Stimulated activated naive CD8-positive, alpha-beta T cell treated with anti-CD3 and anti-CD28 coated beads, Interleukin-15, amount 100 ng/mL, for 72 hours (primary cell): ENCODE measurements around the gene HIRA.
A peak's percentile ranks its signal among the peaks of the same experiment; 100 is the strongest.
"Not testable (repeated sequence)": the region's sequence is repeated elsewhere in the genome, so short reads cannot be mapped to it uniquely, and the experiment has no call there.

Experiments used
- ATAC-seq: fragments of 150-1000 bp; cut with Tn5 transposase; 2 replicates; pipeline ENCODE4 v1.10.0; 2021; ENCODE audit warnings: mild to moderate bottlenecking, moderate library complexity
- DNase-seq, 2 donors: peaks; one replicate each; pipeline ENCODE4 v3.0.0; 2021 to 2022
- H3K27ac Mint-ChIP-seq, 2 donors: one replicate each; pipeline ENCODE4 v1.8.0; 2022; ENCODE audit warnings: mild to moderate bottlenecking in 2 of 2, mixed read lengths in 2 of 2, moderate library complexity in 2 of 2
- H3K27me3 Mint-ChIP-seq: one replicate; pipeline ENCODE4 v1.8.0; 2022; ENCODE audit warnings: mixed read lengths
- H3K4me1 Mint-ChIP-seq: one replicate; pipeline ENCODE4 v1.8.0; 2022; ENCODE audit warnings: mild to moderate bottlenecking, mixed read lengths
- H3K4me3 Mint-ChIP-seq, 2 donors: one replicate each; pipeline ENCODE4 v1.8.0; 2022; ENCODE audit warnings: mild to moderate bottlenecking in 2 of 2, mixed read lengths in 2 of 2, moderate library complexity in 1 of 2
- H3K9me3 Mint-ChIP-seq, 2 donors: one replicate each; pipeline ENCODE4 v1.8.0; 2022; ENCODE audit warnings: mixed read lengths in 2 of 2

The HIRA gene

DNA sequence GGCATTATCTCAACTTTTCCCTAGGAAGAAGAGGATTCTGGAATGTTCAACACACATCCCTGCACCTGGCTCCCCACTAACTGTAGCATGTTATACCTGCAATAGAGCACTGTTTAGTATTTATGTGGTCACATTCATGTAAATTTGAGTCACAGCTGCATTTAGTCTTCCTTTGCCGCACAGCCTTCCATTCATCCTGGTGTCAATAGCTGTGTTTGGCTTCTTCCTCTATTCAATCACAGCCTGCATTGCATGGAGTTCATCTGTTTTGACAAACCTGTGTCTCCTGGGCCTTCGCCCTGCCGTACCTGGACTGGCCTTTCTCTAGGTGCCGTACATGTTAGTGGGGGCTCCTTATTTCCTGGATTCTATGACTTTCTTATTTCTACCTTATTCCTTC, 20.0 kb upstream of the HIRA start:
- Mint-ChIP-seq H3K4me3 (no peak overlapping the region), H3K27ac (peak overlapping the region in 1 of 2 donors; percentile 22)

GRCh38 chr22:19450363-19451175, 19.0 kb upstream of the HIRA start:
- DNase-seq (no peak), ATAC-seq (no peak)
- Mint-ChIP-seq H3K27me3 (no peaks in the 10 kb centered on the region), H3K27ac (no peak overlapping the region), H3K4me1 (peaks cover 35% of the 10 kb centered on the region), H3K9me3 (no peaks in the 10 kb centered on the region), H3K4me3 (no peak overlapping the region)

More for the DNA sequence above, 20.0 kb upstream of the HIRA start:
- Mint-ChIP-seq H3K4me1 (peaks cover 25% of the 10 kb centered on the region), H3K27me3 (no peaks in the 10 kb centered on the region), H3K9me3 (no peaks in the 10 kb centered on the region)
- no peak for ATAC-seq
- no peak for DNase-seq

DNA sequence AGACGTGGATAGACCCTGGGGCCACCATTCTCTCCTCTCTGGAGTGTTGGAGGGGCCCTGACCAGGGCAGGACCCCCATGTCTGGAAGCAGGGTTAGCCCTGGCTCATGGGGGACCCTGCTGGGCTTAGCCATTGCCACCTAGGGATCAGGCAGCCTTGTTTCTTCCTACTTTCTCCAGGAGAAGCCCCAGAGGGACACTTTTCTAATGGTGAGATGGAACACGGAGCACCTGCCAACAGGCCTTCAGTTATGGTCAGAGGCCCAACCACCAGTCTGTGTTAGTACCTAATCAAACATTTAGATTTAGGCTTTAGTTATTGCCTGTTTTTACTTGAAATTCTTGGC, 17.9 kb upstream of the HIRA start:
- H3K9me3 Mint-ChIP-seq: no peaks in the 10 kb centered on the region
- no peak overlapping the region for H3K27ac Mint-ChIP-seq
- no peak overlapping the region for H3K4me3 Mint-ChIP-seq
- DNase-seq (no peak), ATAC-seq (no peak)
- peaks cover 47% of the 10 kb centered on the region for H3K4me1 Mint-ChIP-seq
- H3K27me3 Mint-ChIP-seq: no peaks in the 10 kb centered on the region

DNA sequence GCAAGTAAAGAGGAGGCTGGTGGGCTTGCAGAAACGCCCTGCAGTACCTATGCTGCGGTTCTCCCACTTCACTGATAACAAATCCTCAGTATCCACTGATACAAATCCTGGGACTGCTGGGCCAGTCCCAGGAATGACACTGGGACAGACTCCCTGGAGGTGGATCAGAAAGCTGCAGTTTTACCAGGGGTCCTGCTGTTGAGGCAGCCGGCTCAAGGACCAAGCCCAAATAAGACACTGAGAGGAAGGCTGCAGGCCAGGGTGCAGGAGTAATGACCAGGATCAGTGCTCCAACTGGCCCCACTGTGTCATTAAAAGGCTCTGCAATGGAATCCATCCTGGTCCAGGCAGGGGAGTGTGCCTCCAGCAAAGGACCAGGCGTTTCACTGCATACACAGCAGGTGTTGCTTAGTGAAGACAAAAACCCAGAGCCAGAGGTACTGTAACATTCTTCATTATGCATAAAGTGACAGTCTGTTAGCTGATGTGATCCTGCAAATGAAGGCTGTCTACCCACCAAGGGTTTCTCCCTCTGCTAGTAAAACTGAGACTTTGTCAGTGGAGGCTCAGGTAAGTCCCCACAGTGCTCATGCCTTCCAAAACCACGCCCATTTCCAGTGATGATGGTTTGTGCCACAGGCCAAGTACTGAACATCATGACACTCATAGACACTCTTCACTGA, 17.3 kb upstream of the HIRA start:
- no peaks in the 10 kb centered on the region for H3K9me3 Mint-ChIP-seq
- peak overlapping the region in 1 of 2 donors; percentile 43 for H3K27ac Mint-ChIP-seq
- peaks cover 52% of the 10 kb centered on the region for H3K4me1 Mint-ChIP-seq
- peak; percentile 86 for ATAC-seq
- DNase-seq: peak; percentile 19 to 80
- peak overlapping the region; percentile 95 to 98 for H3K4me3 Mint-ChIP-seq
- no peaks in the 10 kb centered on the region for H3K27me3 Mint-ChIP-seq

- Mint-ChIP-seq H3K4me1 (peaks cover 60% of the 10 kb centered on the region), H3K27ac (peak overlapping the region; percentile 96 to 97), H3K9me3 (no peaks in the 10 kb centered on the region), H3K4me3 (peak overlapping the region; percentile 95 to 98), H3K27me3 (no peaks in the 10 kb centered on the region)
- peak; percentile 13 for ATAC-seq
- DNase-seq: peak in 1 of 2 donors; percentile 21
Observed at GRCh38 chr22:19448076-19448607, 16.6 kb upstream of the HIRA start.

- peak; percentile 87 to 91 for DNase-seq
- peak within 1 kb of the TSS; percentile 96 to 97 for H3K27ac Mint-ChIP-seq
- peak; percentile 86 for ATAC-seq
- H3K4me1 Mint-ChIP-seq: peaks cover 63% of the 10 kb centered on the region
- no peaks in the 10 kb centered on the region for H3K27me3 Mint-ChIP-seq
- H3K9me3 Mint-ChIP-seq: no peaks in the 10 kb centered on the region
- peak within 1 kb of the TSS; percentile 95 to 98 for H3K4me3 Mint-ChIP-seq
Observed at GRCh38 chr22:19447330-19448075, 16.0 kb upstream of the HIRA start, which contains the start of gene C22orf39. TSS of gene C22orf39 (minus strand) at chr22:19447711. CDS start at chr22:19447688, 23 bp downstream.

GRCh38 chr22:19446603-19447329, 15.2 kb upstream of the HIRA start:
- ATAC-seq (no peak), DNase-seq (no peak)
- Mint-ChIP-seq H3K9me3 (no peaks in the 10 kb centered on the region), H3K4me3 (peak overlapping the region; percentile 95 to 98), H3K27ac (peak overlapping the region; percentile 72 to 95), H3K27me3 (no peaks in the 10 kb centered on the region), H3K4me1 (peaks cover 63% of the 10 kb centered on the region)

DNA sequence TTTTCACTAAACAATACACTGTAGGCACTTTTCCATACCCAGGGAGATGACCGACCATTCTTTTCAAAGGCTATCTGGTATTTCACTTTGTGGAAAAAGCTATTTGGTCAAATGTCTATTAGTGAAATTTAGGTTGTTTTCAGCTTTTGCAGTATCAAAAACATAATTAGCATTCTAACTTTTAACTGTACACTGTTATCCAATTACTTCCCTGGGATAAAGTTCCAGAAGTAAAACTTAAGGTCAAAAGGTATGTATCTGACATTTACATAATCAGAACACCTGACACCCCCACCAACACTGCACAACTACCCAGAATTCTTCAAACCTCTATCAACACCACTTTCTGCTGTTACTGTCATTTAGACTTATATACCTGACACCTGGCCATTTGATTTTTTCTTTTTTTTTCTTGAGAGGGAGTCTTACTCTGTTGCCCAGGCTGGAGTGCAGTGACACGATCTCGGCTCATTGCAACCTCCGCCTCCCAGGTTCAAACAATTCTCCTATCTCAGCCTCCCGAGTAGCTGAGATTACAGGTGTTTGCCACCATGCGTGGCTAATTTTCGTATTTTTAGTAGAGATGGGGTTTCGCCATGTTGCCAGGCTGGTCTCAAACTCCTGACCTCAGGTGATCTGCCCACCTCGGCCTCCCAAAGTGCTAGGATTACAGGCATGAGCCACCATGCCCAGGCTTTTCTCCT, 13.9 kb upstream of the HIRA start:
- H3K4me3 Mint-ChIP-seq: peak overlapping the region in 1 of 2 donors; percentile 17

GRCh38 chr22:19443544-19444211, 12.1 kb upstream of the HIRA start:
- Mint-ChIP-seq H3K27ac (peak overlapping the region in 1 of 2 donors; percentile 59), H3K4me3 (no peak overlapping the region), H3K4me1 (peaks cover 59% of the 10 kb centered on the region), H3K9me3 (no peaks in the 10 kb centered on the region), H3K27me3 (no peaks in the 10 kb centered on the region)
- no peak for DNase-seq
- ATAC-seq: no peak

More for the DNA sequence above, 13.9 kb upstream of the HIRA start:
- H3K27me3 Mint-ChIP-seq, DNase-seq, H3K9me3 Mint-ChIP-seq, ATAC-seq: not testable (repeated sequence)
- H3K27ac Mint-ChIP-seq: peak overlapping the region; percentile 20 to 76
- peaks cover 68% of the 10 kb centered on the region for H3K4me1 Mint-ChIP-seq

DNA sequence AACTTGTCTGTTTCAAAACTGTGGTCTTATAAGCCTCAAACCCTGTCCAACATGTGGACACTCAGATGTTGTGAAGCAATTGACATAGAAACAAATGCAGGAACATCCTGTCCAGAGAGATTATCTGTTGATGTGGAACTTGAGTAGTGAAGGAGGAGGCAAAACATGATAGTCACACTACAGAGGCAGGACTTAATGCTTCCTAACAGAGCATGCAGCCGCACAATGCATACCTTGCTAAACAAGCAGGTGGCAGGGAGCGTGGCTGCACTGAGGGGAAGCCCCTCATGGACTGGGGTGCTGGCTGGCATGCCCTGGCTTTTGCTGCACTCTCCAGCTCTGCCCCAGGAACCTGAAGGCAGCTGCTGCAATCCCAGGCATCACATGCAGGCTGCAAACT, 10.6 kb upstream of the HIRA start:
- Mint-ChIP-seq H3K4me1 (peaks cover 55% of the 10 kb centered on the region), H3K9me3 (no peaks in the 10 kb centered on the region), H3K27me3 (no peaks in the 10 kb centered on the region), H3K4me3 (no peak overlapping the region), H3K27ac (peak overlapping the region in 1 of 2 donors; percentile 59)
- DNase-seq: no peak
- no peak for ATAC-seq

DNA sequence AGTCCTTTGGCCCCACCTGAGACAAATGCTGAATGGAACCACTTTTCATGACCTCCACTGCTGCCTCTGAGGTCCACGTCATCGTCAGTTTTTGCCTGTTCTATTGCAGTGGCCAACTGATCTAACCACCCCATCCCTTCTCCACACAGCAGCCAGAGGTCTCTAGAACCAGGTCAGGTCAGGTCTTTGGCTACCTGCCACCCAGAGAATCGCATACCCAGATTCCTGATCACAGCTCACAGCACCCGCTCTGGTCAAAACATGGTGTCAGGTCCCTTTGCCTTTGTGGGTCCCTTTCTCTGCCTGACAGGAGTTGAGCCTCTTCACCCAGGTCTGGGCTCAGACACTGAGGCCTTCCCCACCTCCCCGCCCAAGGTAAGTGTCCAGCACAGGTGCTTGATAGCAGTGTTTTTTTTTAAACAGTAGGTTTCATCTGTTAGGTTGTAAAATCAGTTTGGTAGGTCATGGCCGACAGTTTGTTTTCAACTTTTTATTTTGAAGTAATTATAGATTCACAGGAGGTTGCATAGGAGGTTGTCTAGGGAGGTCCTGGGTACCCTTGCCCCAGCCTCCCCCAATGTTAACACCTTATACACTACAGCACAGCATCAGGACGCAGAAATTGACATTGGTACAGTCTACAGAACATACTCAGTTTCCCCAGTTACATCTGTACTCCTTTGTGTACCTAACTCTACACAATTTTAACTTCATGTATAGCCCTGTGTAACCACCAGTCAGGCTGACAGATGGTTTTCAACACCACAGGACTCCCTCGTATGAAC, 9.1 kb upstream of the HIRA start:
- Mint-ChIP-seq H3K27me3 (no peaks in the 10 kb centered on the region), H3K4me3 (no peak overlapping the region), H3K4me1 (peaks cover 40% of the 10 kb centered on the region), H3K9me3 (no peaks in the 10 kb centered on the region), H3K27ac (peak overlapping the region in 1 of 2 donors; percentile 66)
- DNase-seq (no peak), ATAC-seq (no peak)

DNA sequence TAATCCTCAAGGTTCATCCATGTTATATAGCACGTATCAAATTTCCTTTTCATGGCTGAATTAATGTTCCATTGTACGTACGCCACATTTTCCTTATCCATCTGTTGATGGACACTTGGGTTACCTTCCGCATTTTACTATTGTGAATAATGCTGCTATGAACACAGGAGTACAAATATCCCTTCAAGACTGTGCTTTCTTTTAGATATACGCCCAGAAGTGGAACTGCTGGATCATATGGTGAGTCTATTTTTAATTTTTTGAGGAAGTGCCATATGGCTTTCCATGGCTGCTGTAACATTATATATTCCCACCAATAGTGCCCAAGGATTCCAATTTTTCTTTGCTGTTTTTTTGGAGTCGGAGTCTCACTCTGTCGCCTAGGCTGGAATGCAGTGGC, 6.8 kb upstream of the HIRA start:
- peak overlapping the region in 1 of 2 donors; percentile 7 for H3K27ac Mint-ChIP-seq
- peaks cover 30% of the 10 kb centered on the region for H3K4me1 Mint-ChIP-seq

GRCh38 chr22:19436444-19437161, 5.1 kb upstream of the HIRA start:
- H3K27me3 Mint-ChIP-seq, ATAC-seq, H3K9me3 Mint-ChIP-seq, DNase-seq, H3K4me3 Mint-ChIP-seq: not testable (repeated sequence)
- H3K27ac Mint-ChIP-seq: peak overlapping the region in 1 of 2 donors; percentile 74
- peaks cover 35% of the 10 kb centered on the region for H3K4me1 Mint-ChIP-seq

More for the DNA sequence above, 6.8 kb upstream of the HIRA start:
- Mint-ChIP-seq H3K27me3 (no peaks in the 10 kb centered on the region), H3K4me3 (no peak overlapping the region), H3K9me3 (no peaks in the 10 kb centered on the region)
- no peak for DNase-seq
- ATAC-seq: no peak
